Activated CD4-positive, alpha-beta memory T cell treated with anti-CD3 and anti-CD28 coated beads, Interleukin-2, amount 10 ng/mL, durations not matched to agents 7 days and 5 days (primary cell): ENCODE results near the gene THBS3. TPM values are rescaled to one million over a fixed set of nuclear protein-coding genes. Genes with fewer than 3 reads are reported as not detected.
"Not testable (repeated sequence)": the region's sequence is repeated elsewhere in the genome, so short reads cannot be mapped to it uniquely, and the experiment has no call there.

Experiments
- CTCF ChIA-PET: fragments of 350-600 bp; sonication (Branson Sonifier 250); formaldehyde crosslinking; loops from one replicate; lab custom pipeline; 2021; ENCODE audit warnings: antibody characterized with exemption, inconsistent platforms; lab: Charles Lee
- POLR2A ChIA-PET: fragments of 350-600 bp; sonication (Branson Sonifier 250); formaldehyde crosslinking; loops from one replicate; lab custom pipeline; 2021; ENCODE audit warnings: antibody characterized with exemption; lab: Charles Lee
- DNase-seq: peaks from one replicate; pipeline ENCODE4 v3.0.0-alpha.2; 2020
- H3K27ac Mint-ChIP-seq: one replicate; pipeline ENCODE4 v1.8.0; 2021; ENCODE audit warnings: mild to moderate bottlenecking, mixed read lengths
- H3K27me3 Mint-ChIP-seq: one replicate; pipeline ENCODE4 v1.8.0; 2021; ENCODE audit warnings: mixed read lengths
- H3K36me3 Mint-ChIP-seq: one replicate; pipeline ENCODE4 v1.8.0; 2021; ENCODE audit warnings: low read depth, mixed read lengths
- H3K4me1 Mint-ChIP-seq: one replicate; pipeline ENCODE4 v1.8.0; 2021; ENCODE audit warnings: mixed read lengths
- H3K4me3 Mint-ChIP-seq: one replicate; pipeline ENCODE4 v1.8.0; 2021; ENCODE audit warnings: mild to moderate bottlenecking, mixed read lengths
- H3K9me3 Mint-ChIP-seq: one replicate; pipeline ENCODE4 v1.8.0; 2021; ENCODE audit warnings: mixed read lengths
- total RNA-seq, 2 experiments: library from RNA; stranded (reverse); gene quantifications; one replicate each; pipeline ENCODE4 v1.2.3, GENCODE V29; 2021

The THBS3 gene
- total RNA-seq, 2 experiments from 2014 or later = 30.7 to 32.3 TPM

- Mint-ChIP-seq H3K4me3 (no peak overlapping the region), H3K27me3 (no peaks in the 10 kb centered on the region), H3K9me3 (no peaks in the 10 kb centered on the region), H3K4me1 (peaks cover 13% of the 10 kb centered on the region), H3K27ac (no peak overlapping the region), H3K36me3 (peaks cover 8% of the 10 kb centered on the region)
- no peak for DNase-seq
- ChIA-PET POLR2A (interaction anchor here (1.5 to 3.8 kb wide), 3 partner anchors 9 to 47 kb away, joined by 3 to 20 read pairs (median 5); no protein-coding TSS in a partner anchor), CTCF (interaction anchor here (1.1 to 2.4 kb wide), 5 partner anchors 9 to 41 kb away, joined by 3 to 7 read pairs (median 4); partner anchors contain the start of gene KRTCAP2)
These were observed 4.8 kb downstream of the THBS3 start for GRCh38 chr1:155202731-155203515.

DNA sequence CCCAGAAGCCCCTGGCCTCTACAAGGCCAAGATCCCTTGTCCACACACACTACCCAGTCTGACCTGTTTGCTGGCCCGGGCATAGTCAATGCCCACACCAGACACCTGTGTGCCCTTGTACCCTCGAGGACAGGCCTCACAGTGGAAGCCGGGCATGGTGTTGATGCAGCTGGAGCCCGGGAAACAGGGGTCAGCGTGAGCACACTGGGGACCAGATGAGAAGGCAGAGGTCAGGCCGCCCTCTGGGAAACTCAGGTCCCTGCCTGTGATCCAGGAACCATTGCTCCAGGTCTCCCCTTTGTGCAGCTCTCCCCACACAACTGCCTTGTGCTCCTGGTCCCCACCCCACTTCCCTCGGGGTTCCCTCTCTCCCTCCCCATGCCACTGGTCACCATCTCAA lies 5.5 kb downstream of the THBS3 start:
- H3K4me1 Mint-ChIP-seq = peaks cover 8% of the 10 kb centered on the region
- no peak overlapping the region for H3K27ac Mint-ChIP-seq
- peaks cover 11% of the 10 kb centered on the region for H3K36me3 Mint-ChIP-seq
- POLR2A ChIA-PET = interaction anchor here (3.8 kb wide), 1 partner anchor 8 kb away, joined by 20 read pairs; no protein-coding TSS in a partner anchor
- CTCF ChIA-PET = interaction anchor here (2.4 kb wide), 1 partner anchor 29 kb away, joined by 7 read pairs; the partner anchor contains the start of gene KRTCAP2
- no peak for DNase-seq
- H3K4me3 Mint-ChIP-seq = no peak overlapping the region
- H3K9me3 Mint-ChIP-seq = no peaks in the 10 kb centered on the region
- H3K27me3 Mint-ChIP-seq = no peaks in the 10 kb centered on the region

GRCh38 chr1:155200920-155201319 lies 6.8 kb downstream of the THBS3 start:
- ChIA-PET POLR2A (interaction anchor here (1.0 to 2.1 kb wide), 3 partner anchors 11 to 28 kb away, joined by 3 to 6 read pairs (median 3); partner anchors contain the start of gene KRTCAP2), CTCF (interaction anchor here (2.4 kb wide), 1 partner anchor 28 kb away, joined by 7 read pairs; the partner anchor contains the start of gene KRTCAP2)
- H3K4me1 Mint-ChIP-seq = peaks cover 8% of the 10 kb centered on the region
- peaks cover 18% of the 10 kb centered on the region for H3K36me3 Mint-ChIP-seq
- H3K9me3 Mint-ChIP-seq = no peaks in the 10 kb centered on the region
- no peak overlapping the region for H3K4me3 Mint-ChIP-seq
- no peaks in the 10 kb centered on the region for H3K27me3 Mint-ChIP-seq
- no peak overlapping the region for H3K27ac Mint-ChIP-seq
- no peak for DNase-seq

DNA sequence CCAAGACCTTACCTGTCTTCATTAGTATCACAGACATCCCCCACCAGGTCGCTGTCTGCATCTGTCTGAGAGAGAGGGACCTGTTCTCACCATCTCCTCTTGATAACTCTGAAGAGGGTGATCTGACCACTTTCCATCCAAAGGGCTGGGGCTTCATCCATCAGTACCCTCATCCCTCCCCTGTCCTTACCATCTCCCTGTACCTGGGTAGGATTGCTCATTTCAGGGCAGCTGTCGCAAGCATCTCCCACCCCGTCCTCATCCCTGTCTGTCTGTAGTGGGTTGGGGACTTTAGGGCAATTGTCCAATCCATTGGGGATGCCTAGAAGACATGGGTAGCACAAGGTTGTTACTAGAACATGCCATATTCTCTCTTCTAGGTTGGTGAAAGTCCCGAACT lies 7.9 kb downstream of the THBS3 start:
- peaks cover 16% of the 10 kb centered on the region for H3K4me1 Mint-ChIP-seq
- H3K9me3 Mint-ChIP-seq = no peaks in the 10 kb centered on the region

DNA sequence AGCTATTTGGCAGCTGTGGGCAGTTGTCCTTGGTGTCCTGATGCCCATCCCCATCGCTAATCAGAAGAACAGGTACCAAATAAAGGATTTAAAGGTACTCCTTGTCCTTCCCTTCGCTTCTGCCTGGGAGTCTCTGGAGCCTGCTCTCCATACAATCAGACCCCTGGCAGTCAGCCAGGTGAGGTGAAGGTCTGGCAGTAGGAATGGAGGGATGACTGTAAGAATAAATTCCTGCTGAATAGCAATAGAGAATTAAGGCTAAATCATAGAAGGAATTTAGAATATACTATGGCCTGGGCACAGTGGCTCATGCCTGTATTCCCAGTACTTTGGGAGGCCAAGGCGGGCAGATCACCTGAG lies 9.2 kb downstream of the THBS3 start:
- H3K27me3 Mint-ChIP-seq = no peaks in the 10 kb centered on the region
- peaks cover 25% of the 10 kb centered on the region for H3K4me1 Mint-ChIP-seq
- no peaks in the 10 kb centered on the region for H3K9me3 Mint-ChIP-seq
- peaks cover 18% of the 10 kb centered on the region for H3K36me3 Mint-ChIP-seq
- no peak overlapping the region for H3K27ac Mint-ChIP-seq
- no peak overlapping the region for H3K4me3 Mint-ChIP-seq
- no peak for DNase-seq
- ChIA-PET CTCF (no interaction called here), POLR2A (interaction anchor here (1.1 to 2.2 kb wide), 2 partner anchors 8 to 28 kb away, joined by 3 to 5 read pairs; no protein-coding TSS in a partner anchor)

More for the DNA sequence above, 7.9 kb downstream of the THBS3 start:
- Mint-ChIP-seq H3K27ac (no peak overlapping the region), H3K4me3 (no peak overlapping the region), H3K36me3 (peaks cover 18% of the 10 kb centered on the region), H3K27me3 (no peaks in the 10 kb centered on the region)
- ChIA-PET POLR2A (interaction anchor here (1.6 to 2.2 kb wide), 3 partner anchors 12 to 27 kb away, joined by 3 to 6 read pairs (median 5); no protein-coding TSS in a partner anchor), CTCF (no interaction called here)
- DNase-seq = no peak

- ChIA-PET CTCF (interaction anchor here (1.7 to 6.3 kb wide), 2 partner anchors 8 to 24 kb away, joined by 7 to 93 read pairs; partner anchors contain the start of genes KRTCAP2 and TRIM46), POLR2A (interaction anchor here (0.8 to 2.2 kb wide), 4 partner anchors 9 to 29 kb away, joined by 3 to 6 read pairs (median 4); partner anchors contain the start of gene KRTCAP2)
- DNase-seq = no peak
- no peak overlapping the region for H3K27ac Mint-ChIP-seq
- H3K4me1 Mint-ChIP-seq = peaks cover 30% of the 10 kb centered on the region
- H3K36me3 Mint-ChIP-seq = peaks cover 18% of the 10 kb centered on the region
- H3K27me3 Mint-ChIP-seq = no peaks in the 10 kb centered on the region
- no peaks in the 10 kb centered on the region for H3K9me3 Mint-ChIP-seq
- H3K4me3 Mint-ChIP-seq = no peak overlapping the region
These were observed 9.7 kb downstream of the THBS3 start for GRCh38 chr1:155197901-155198546.

- DNase-seq = no peak
- no peaks in the 10 kb centered on the region for H3K9me3 Mint-ChIP-seq
- H3K4me1 Mint-ChIP-seq = peaks cover 37% of the 10 kb centered on the region
- H3K36me3 Mint-ChIP-seq = peaks cover 19% of the 10 kb centered on the region
- H3K27ac Mint-ChIP-seq = no peak overlapping the region
- CTCF ChIA-PET = interaction anchor here (1.7 to 6.3 kb wide), 2 partner anchors 9 to 23 kb away, joined by 7 to 93 read pairs; partner anchors contain the start of genes KRTCAP2 and TRIM46
- POLR2A ChIA-PET = interaction anchor here (0.8 to 5.4 kb wide), 3 partner anchors 10 to 24 kb away, joined by 3 to 87 read pairs (median 6); partner anchors contain the start of genes KRTCAP2, MTX1 and THBS3
- no peaks in the 10 kb centered on the region for H3K27me3 Mint-ChIP-seq
- no peak overlapping the region for H3K4me3 Mint-ChIP-seq
These were observed 10.6 kb downstream of the THBS3 start for GRCh38 chr1:155196893-155197638.

- no peak for DNase-seq
- Mint-ChIP-seq H3K4me1 (peaks cover 40% of the 10 kb centered on the region), H3K27ac (no peak overlapping the region), H3K27me3 (no peaks in the 10 kb centered on the region), H3K36me3 (peaks cover 22% of the 10 kb centered on the region), H3K4me3 (peak overlapping the region; percentile 67), H3K9me3 (no peaks in the 10 kb centered on the region)
- POLR2A ChIA-PET = interaction anchor here (0.9 to 5.4 kb wide), 3 partner anchors 12 to 30 kb away, joined by 3 to 87 read pairs (median 4); partner anchors contain the start of genes KRTCAP2, MTX1 and THBS3
- CTCF ChIA-PET = interaction anchor here (1.7 to 6.3 kb wide), 3 partner anchors 10 to 22 kb away, joined by 7 to 93 read pairs (median 58); partner anchors contain the start of genes KRTCAP2, MTX1, THBS3 and TRIM46
These were observed 11.4 kb downstream of the THBS3 start for GRCh38 chr1:155196103-155196892.

GRCh38 chr1:155195201-155196102 lies 12.2 kb downstream of the THBS3 start:
- H3K27me3 Mint-ChIP-seq = no peaks in the 10 kb centered on the region
- POLR2A ChIA-PET = interaction anchor here (0.9 to 5.4 kb wide), 10 partner anchors 8 to 144 kb away, joined by 3 to 133 read pairs (median 20); partner anchors contain the start of genes ADAM15, KRTCAP2, MTX1 and SCAMP3
- CTCF ChIA-PET = interaction anchor here (0.9 to 6.3 kb wide), 7 partner anchors 8 to 46 kb away, joined by 3 to 93 read pairs (median 19); partner anchors contain the start of genes KRTCAP2, MTX1, THBS3 and TRIM46
- no peak for DNase-seq
- peaks cover 40% of the 10 kb centered on the region for H3K4me1 Mint-ChIP-seq
- no peaks in the 10 kb centered on the region for H3K9me3 Mint-ChIP-seq
- peak overlapping the region; percentile 67 for H3K4me3 Mint-ChIP-seq
- peak overlapping the region; percentile 67 for H3K27ac Mint-ChIP-seq
- peaks cover 22% of the 10 kb centered on the region for H3K36me3 Mint-ChIP-seq

- not testable (repeated sequence) for H3K9me3 Mint-ChIP-seq, H3K27me3 Mint-ChIP-seq, DNase-seq
- POLR2A ChIA-PET = interaction anchor here (1.1 to 5.4 kb wide), 15 partner anchors 10 to 233 kb away, joined by 3 to 133 read pairs (median 9); partner anchors contain the start of genes ADAM15, CLK2, KRTCAP2 and MTX1
- peaks cover 17% of the 10 kb centered on the region for H3K36me3 Mint-ChIP-seq
- peak overlapping the region; percentile 98 for H3K27ac Mint-ChIP-seq
- peaks cover 40% of the 10 kb centered on the region for H3K4me1 Mint-ChIP-seq
- peak overlapping the region; percentile 76 for H3K4me3 Mint-ChIP-seq
- CTCF ChIA-PET = interaction anchor here (0.6 to 6.3 kb wide), 18 partner anchors 10 to 150 kb away, joined by 3 to 93 read pairs (median 6); partner anchors contain the start of genes KRTCAP2, MTX1, SLC50A1 and THBS3
These were observed 13.8 kb downstream of the THBS3 start for GRCh38 chr1:155193991-155194240.
